Liver (tissue), 3 donors: ENCODE results near the gene PHF20.

Experiments used
- CTCF ChIP-seq: fragments of 150-350 bp; IDR thresholded peaks from 2 replicates; pipeline ENCODE4 v1.5.1; 2017; ENCODE audit warnings: improper control_type of control experiment, low read depth, low read length; ENCODE audit not compliant: missing input control
- FOXA1 ChIP-seq: IDR thresholded peaks from 2 replicates; pipeline ENCODE4 v1.6.1; 2016; ENCODE audit warnings: antibody characterized with exemption
- GABPA ChIP-seq, 2 donors: IDR thresholded peaks in 1 of 2; conservative IDR thresholded peaks in 1 of 2; 2 replicates each; pipeline ENCODE4 v1.6.1; 2016; ENCODE audit warnings: antibody characterized with exemption in 2 of 2, mild to moderate bottlenecking in 1 of 2, moderate library complexity in 1 of 2
- JUND ChIP-seq, 2 donors: IDR thresholded peaks; 2 replicates each; pipeline ENCODE4 v1.6.1; 2016; ENCODE audit warnings: antibody characterized with exemption in 2 of 2
- MAX ChIP-seq: IDR thresholded peaks from 2 replicates; pipeline ENCODE4 v1.6.1; 2016; ENCODE audit warnings: antibody characterized with exemption
- RAD21 ChIP-seq, 2 donors: IDR thresholded peaks; 2 replicates each; pipeline ENCODE4 v1.6.1; 2016; ENCODE audit warnings: antibody characterized with exemption in 2 of 2, mild to moderate bottlenecking in 2 of 2
- REST ChIP-seq: IDR thresholded peaks from 2 replicates; pipeline ENCODE4 v1.6.1; 2016; ENCODE audit warnings: antibody characterized with exemption, mild to moderate bottlenecking
- SP1 ChIP-seq: IDR thresholded peaks from 2 replicates; pipeline ENCODE4 v1.6.1; 2018; ENCODE audit warnings: antibody characterized with exemption, mild to moderate bottlenecking
- TAF1 ChIP-seq: conservative IDR thresholded peaks from 2 replicates; pipeline ENCODE4 v1.6.1; 2016; ENCODE audit warnings: antibody characterized with exemption, mild to moderate bottlenecking
- ZBTB33 ChIP-seq: IDR thresholded peaks from 2 replicates; pipeline ENCODE4 v1.6.1; 2016; ENCODE audit warnings: antibody characterized with exemption
- donor health status: healthy.
- donor health status: healthy.

GRCh38 chr20:35883778-35884540 lies 112.1 kb downstream of the PHF20 start:
- TF ChIP-seq CTCF (peak; percentile 68), SP1 (no peak), REST (no peak), TAF1 (no peak), MAX (no peak), GABPA (IDR thresholded peaks at IDR 0.05 in 1 of 2, conservative IDR thresholded peaks at IDR 0.05 in 1 of 2) (no peak), RAD21 (IDR thresholded peaks at IDR 0.05) (peak; percentile 85 to 91), JUND (IDR thresholded peaks at IDR 0.05) (no peak), FOXA1 (no peak), ZBTB33 (no peak)
